HG02571 (cell line): Measurements from ENCODE around the gene RHBDD3.
"Not testable (repeated sequence)": the region's sequence is repeated elsewhere in the genome, so short reads cannot be mapped to it uniquely, and the experiment has no call there.

ENCODE experiments used
- ATAC-seq: cut with Tn5 transposase; IDR thresholded peaks from one replicate; pipeline ENCODE4 v1.9.1; 2021; ENCODE audit warnings: mild to moderate bottlenecking, moderate library complexity; ENCODE audit not compliant: unreplicated experiment

The RHBDD3 gene

GRCh38 chr22:29219409-29219782, 48.4 kb downstream of the RHBDD3 start:
- ATAC-seq, result not testable (repeated sequence)

- no peak for ATAC-seq
Observed at GRCh38 chr22:29218758-29219408, 48.9 kb downstream of the RHBDD3 start.

- no peak for ATAC-seq
Observed at GRCh38 chr22:29217827-29218757, 49.7 kb downstream of the RHBDD3 start.

GRCh38 chr22:29216873-29217666, 50.7 kb downstream of the RHBDD3 start:
- no peak for ATAC-seq

GRCh38 chr22:29216011-29216872, 51.5 kb downstream of the RHBDD3 start:
- ATAC-seq, result no peak

GRCh38 chr22:29215012-29215860, 52.5 kb downstream of the RHBDD3 start:
- no peak for ATAC-seq

- ATAC-seq, result no peak
Observed at GRCh38 chr22:29214232-29214631, 53.5 kb downstream of the RHBDD3 start.

- ATAC-seq, result no peak
Observed at GRCh38 chr22:29213493-29213892, 54.3 kb downstream of the RHBDD3 start.

- ATAC-seq, result no peak
Observed at GRCh38 chr22:29212743-29213142, 55.0 kb downstream of the RHBDD3 start.

GRCh38 chr22:29211466-29211865, 56.3 kb downstream of the RHBDD3 start:
- ATAC-seq, result no peak

- ATAC-seq, result no peak
Observed at GRCh38 chr22:29211066-29211465, 56.7 kb downstream of the RHBDD3 start.
